K562 (cell line): ENCODE measurements around the gene SDK1. TPM values are rescaled to one million over a fixed set of nuclear protein-coding genes. Genes with fewer than 3 reads are reported as not detected.

Experiments used
- ATAC-seq: fragments of 200-7000 bp; cut with Tn5 transposase; 3 replicates; pipeline ENCODE4 v1.9.1; 2020; ENCODE audit warnings: moderate library complexity
- BruUV-seq: library from RNA; stranded (reverse); fragments of 400-500 nt; replicated peaks from 2 replicates; lab custom pipeline; 2021; lab: Mats Ljungman, UMichigan
- CTCF ChIA-PET: fragments of 300-600 bp; formaldehyde crosslinking; extraction: SDS; loops from one replicate; lab custom pipeline; 2021; ENCODE audit warnings: low intra/inter-chr PET ratio; lab: Yijun Ruan, JAX
- POLR2A ChIA-PET: fragments of 300-600, 350-650 bp; sonication (Branson Sonifier 250); formaldehyde crosslinking; extraction: SDS; loops from one replicate; lab custom pipeline; 2021; ENCODE audit warnings: antibody characterized with exemption, inconsistent platforms; lab: Yijun Ruan, JAX
- DNase-seq, 4 experiments: peaks; one replicate each; pipeline versions ENCODE4 v3.0.0 to v3.0.0-alpha.2; 2011 to 2018; ENCODE audit warnings: low spot score in 3 of 4, mixed read lengths in 3 of 4; ENCODE audit errors: extremely low read depth in 1 of 4
- FAIRE-seq: peaks from 2 replicates; lab custom pipeline; 2011; peaks lifted over from hg19 to GRCh38; lab: Jason Lieb, UNC
- H2AFZ ChIP-seq: 2 replicates; pipeline ENCODE4 v1.6.0; 2011; ENCODE audit warnings: low read depth, low read length, control low read depth, inconsistent platforms
- H3K27ac ChIP-seq: fragments of 200-600 bp; 3 replicates; pipeline ENCODE4 v1.8.0; 2011; ENCODE audit warnings: low read depth, mild to moderate bottlenecking, control low read depth, inconsistent platforms, low read length, moderate library complexity, mixed read lengths; ENCODE audit errors: extremely low read depth
- H3K27me3 ChIP-seq, 2 experiments: fragments of 300-600 bp in 1 of 2; 2 replicates in 1 of 2; 3 replicates in 1 of 2; pipeline versions ENCODE4 v1.6.0 to v1.8.0; 2011; ENCODE audit warnings: inconsistent platforms in 2 of 2, low read length in 2 of 2, mild to moderate bottlenecking in 1 of 2, mixed read lengths in 1 of 2, moderate library complexity in 1 of 2; ENCODE audit not compliant: control insufficient read depth in 2 of 2, insufficient read depth in 2 of 2
- H3K36me3 ChIP-seq: fragments of 300-600 bp; 3 replicates; pipeline ENCODE4 v1.8.0; 2011; ENCODE audit warnings: mild to moderate bottlenecking, low read length, inconsistent platforms; ENCODE audit not compliant: control insufficient read depth, insufficient read depth
- H3K4me1 ChIP-seq, 2 experiments: fragments of 200-600 bp in 1 of 2; replicated peaks in 1 of 2; 2 replicates in 1 of 2; 3 replicates in 1 of 2; pipeline versions ENCODE4 v1.5.1 to v1.8.0; 2011; ENCODE audit warnings: inconsistent platforms in 2 of 2, low read length in 2 of 2, mild to moderate bottlenecking in 1 of 2, mixed read lengths in 1 of 2, moderate library complexity in 1 of 2; ENCODE audit not compliant: control insufficient read depth in 2 of 2, insufficient read depth in 2 of 2
- H3K4me2 ChIP-seq: 2 replicates; pipeline ENCODE4 v1.6.1; 2011; ENCODE audit warnings: low read length, control low read depth, inconsistent platforms, mixed read lengths; ENCODE audit not compliant: insufficient read depth
- H3K4me3 ChIP-seq: fragments of 200-600 bp; sonication (generic), shearing (Covaris generic); 2 replicates; pipeline ENCODE4 v1.5.1; 2016; ENCODE audit warnings: control low read depth, inconsistent platforms
- H3K79me2 ChIP-seq: fragments of 200-600 bp; 3 replicates; pipeline ENCODE4 v1.8.0; 2011; ENCODE audit warnings: low read length, inconsistent platforms; ENCODE audit not compliant: control insufficient read depth, insufficient read depth
- H3K9ac ChIP-seq, 2 experiments: 2 replicates each; pipeline versions ENCODE4 v1.6.0 to v1.6.1; 2011; ENCODE audit warnings: low read depth in 2 of 2, low read length in 2 of 2, control low read depth in 1 of 2, inconsistent platforms in 1 of 2, mild to moderate bottlenecking in 1 of 2, mixed read lengths in 1 of 2; ENCODE audit not compliant: insufficient read depth in 1 of 2
- H3K9me1 ChIP-seq: one replicate; pipeline ENCODE4 v1.6.0; 2011; ENCODE audit warnings: inconsistent platforms, mild to moderate bottlenecking, low read length, moderate library complexity; ENCODE audit not compliant: control insufficient read depth, insufficient read depth
- H3K9me3 ChIP-seq: replicated peaks from 2 replicates; pipeline ENCODE4 v1.5.1; 2011; ENCODE audit warnings: low read depth, low read length, inconsistent platforms; ENCODE audit not compliant: control insufficient read depth, insufficient read depth
- H4K20me1 ChIP-seq: replicated peaks from 2 replicates; pipeline ENCODE4 v1.6.1; 2011; ENCODE audit warnings: low read length, inconsistent platforms, mixed read lengths; ENCODE audit not compliant: control insufficient read depth, insufficient read depth
- BDP1 ChIP-seq: IDR thresholded peaks from 3 replicates; pipeline ENCODE4 v1.6.1; 2011; ENCODE audit not compliant: insufficient read length, insufficient read depth
- HES1 ChIP-seq: fragments of 450-650 bp; IDR thresholded peaks from 2 replicates; pipeline ENCODE4 v1.6.1; 2016; ENCODE audit warnings: low read depth, mild to moderate bottlenecking, moderate library complexity
- HNRNPK ChIP-seq: fragments of 200-400 bp; formaldehyde crosslinking; IDR thresholded peaks from one replicate; pipeline ENCODE4 v1.6.1; 2018; ENCODE audit warnings: mild to moderate bottlenecking, low read depth, low read length; ENCODE audit not compliant: poor library complexity, severe bottlenecking
- JUNB ChIP-seq: fragments of 450-650 bp; formaldehyde crosslinking; conservative IDR thresholded peaks from 2 replicates; pipeline ENCODE4 v1.4.0; 2020; ENCODE audit warnings: mild to moderate bottlenecking
- MEIS2 ChIP-seq: fragments of 450-650 bp; IDR thresholded peaks from 2 replicates; pipeline ENCODE4 v1.6.1; 2014; ENCODE audit warnings: mild to moderate bottlenecking; ENCODE audit not compliant: partially characterized antibody
- NKRF ChIP-seq: fragments of 450-650 bp; IDR thresholded peaks from 2 replicates; pipeline ENCODE4 v1.6.1; 2016; ENCODE audit warnings: borderline replicate concordance
- RBM15 ChIP-seq: fragments of 200-400 bp; formaldehyde crosslinking; IDR thresholded peaks from 2 replicates; pipeline ENCODE4 v1.6.1; 2018; ENCODE audit warnings: mild to moderate bottlenecking, low read length, moderate library complexity; ENCODE audit not compliant: insufficient read depth
- ZNF263 ChIP-seq: sonication (generic); formaldehyde crosslinking; IDR thresholded peaks from 2 replicates; pipeline ENCODE4 v1.8.0; 2022; ENCODE audit warnings: mild to moderate bottlenecking, missing genetic modification reagents, borderline replicate concordance
- ZNF436 ChIP-seq: fragments of 250-450, 450-650 bp; sonication (Bioruptor Pico); formaldehyde crosslinking; IDR thresholded peaks from 2 replicates; pipeline ENCODE4 v1.7.0; 2020; ENCODE audit warnings: mild to moderate bottlenecking
- WGBS: fragments of 100-300 bp; shearing (Covaris generic); methylation state at CpG from one replicate; pipeline ENCODE4 v1.1.6; 2016; ENCODE audit warnings: low coverage, mixed read lengths; ENCODE audit not compliant: insufficient coverage; ENCODE audit errors: missing lambda C conversion rate; 5-methylcytosine and 5-hydroxymethylcytosine counted together
- in situ Hi-C: fragments of 300-500 bp; cut with MboI; formaldehyde crosslinking; loops from 4 replicates; pipeline ENCODE4 v1.15.0; 2018; ENCODE audit warnings: inconsistent platforms, mixed read lengths
- intact Hi-C: fragments of 100-400 bp; cut with micrococcal nuclease; formaldehyde crosslinking; loops from 2 replicates; pipeline ENCODE4 v1.14.2; 2022
- polyA plus RNA-seq, 8 experiments: library from polyadenylated mRNA; depleted of rRNA in 4 of 8; stranded (reverse) in 5 of 8; unstranded in 3 of 8; fragments of >200 nt; fragmentation: Nextera tagmentation in 2 of 8; fragmentation: Illumina TruSeq in 1 of 8; extraction: Ambion mirVana in 2 of 8; extraction: Trizol in 1 of 8; gene quantifications; 2 replicates each; pipeline versions ENCODE4 v1.2.1 to v1.2.3, GENCODE V29; 2011 to 2014; ENCODE audit warnings: inconsistent platforms in 1 of 8, missing spikeins in 1 of 8
- total RNA-seq, 7 experiments: library from RNA; depleted of rRNA in 6 of 7; stranded (reverse); fragments of >200 nt in 6 of 7; fragmentation: Illumina TruSeq in 2 of 7; extraction: Trizol in 2 of 7; gene quantifications; 2 replicates each; pipeline versions ENCODE4 v1.2.1 to v1.2.3, GENCODE V29; 2011 to 2021; ENCODE audit warnings: low replicate concordance in 1 of 7

Gene SDK1
- total and polyA plus RNA-seq, 9 of the 15 experiments (the other 6 are each of a cell fraction or from before 2014, with no cell fraction given): 0.16 TPM; not detected in 8

GRCh38 chr7:3321206-3321605, 20.2 kb downstream of the SDK1 start:
- CTCF ChIA-PET: no interaction called here
- intact Hi-C loops: no loop called here
- no peaks in the 10 kb centered on the region for H3K9me3 ChIP-seq
- DNase-seq (no peak), ATAC-seq (no peak), FAIRE-seq (no peak)
- in situ Hi-C loops: no loop called here
- H3K4me2 ChIP-seq: no peak overlapping the region
- BruUV-seq: no TSS peak
- POLR2A ChIA-PET: no interaction called here
- 0% methylated on average over 4 of the region's 4 CpGs for WGBS
- H3K9ac ChIP-seq: no peak overlapping the region
- H2AFZ ChIP-seq: no peak overlapping the region
- no peak overlapping the region for H3K4me3 ChIP-seq
- no peak overlapping the region for H3K27ac ChIP-seq
- H3K4me1 ChIP-seq: no peaks in the 10 kb centered on the region
- no peaks in the 10 kb centered on the region for H3K36me3 ChIP-seq
- TF ChIP-seq HNRNPK (no peak), ZNF436 (no peak), NKRF (no peak), MEIS2 (no peak), HES1 (no peak), ZNF263 (CRISPR knock-in tag) (no peak), BDP1 (no peak), JUNB (CRISPR knock-in tag) (no peak), RBM15 (no peak)
- TF ChIP-seq, all 486 proteins: peak for 0
- Histone ChIP-seq H3K79me2 (no peaks in the 10 kb centered on the region), H4K20me1 (no peaks in the 10 kb centered on the region), H3K9me1 (no peaks in the 10 kb centered on the region), H3K27me3 (no peaks in the 10 kb centered on the region)
